OCI-LY1 (cell line): ENCODE measurements around the gene EXOC3L1.

Experiments
- CTCF ChIP-seq: fragments of 200-600 bp; sonication (generic), shearing (Covaris generic); IDR thresholded peaks from 2 replicates; pipeline ENCODE4 v1.5.1; 2017; ENCODE audit warnings: mild to moderate bottlenecking, antibody characterized with exemption, low read length, moderate library complexity, mixed read lengths
- EZH2 ChIP-seq: fragments of 200-600 bp; sonication (generic), shearing (Covaris generic); IDR thresholded peaks from 2 replicates; pipeline ENCODE4 v1.8.0; 2017; ENCODE audit warnings: borderline replicate concordance, mixed run types, mild to moderate bottlenecking, antibody characterized with exemption, low read length, moderate library complexity, mixed read lengths

- TF ChIP-seq EZH2: no peak
- TF ChIP-seq CTCF: no peak
Measured at GRCh38 chr16:67237396-67238277, 47.7 kb upstream of the EXOC3L1 start.
